Stimulated activated CD4-positive, alpha-beta T cell treated with anti-CD3 and anti-CD28 coated beads, Interleukin-4, amount 100 ng/mL, for 24 hours (primary cell): Measurements from ENCODE around the gene RAC2.
A peak's percentile ranks its signal among the peaks of the same experiment; 100 is the strongest.

Experiments
- DNase-seq: peaks from one replicate; pipeline ENCODE4 v3.0.0-alpha.2; 2020

Gene RAC2

DNA sequence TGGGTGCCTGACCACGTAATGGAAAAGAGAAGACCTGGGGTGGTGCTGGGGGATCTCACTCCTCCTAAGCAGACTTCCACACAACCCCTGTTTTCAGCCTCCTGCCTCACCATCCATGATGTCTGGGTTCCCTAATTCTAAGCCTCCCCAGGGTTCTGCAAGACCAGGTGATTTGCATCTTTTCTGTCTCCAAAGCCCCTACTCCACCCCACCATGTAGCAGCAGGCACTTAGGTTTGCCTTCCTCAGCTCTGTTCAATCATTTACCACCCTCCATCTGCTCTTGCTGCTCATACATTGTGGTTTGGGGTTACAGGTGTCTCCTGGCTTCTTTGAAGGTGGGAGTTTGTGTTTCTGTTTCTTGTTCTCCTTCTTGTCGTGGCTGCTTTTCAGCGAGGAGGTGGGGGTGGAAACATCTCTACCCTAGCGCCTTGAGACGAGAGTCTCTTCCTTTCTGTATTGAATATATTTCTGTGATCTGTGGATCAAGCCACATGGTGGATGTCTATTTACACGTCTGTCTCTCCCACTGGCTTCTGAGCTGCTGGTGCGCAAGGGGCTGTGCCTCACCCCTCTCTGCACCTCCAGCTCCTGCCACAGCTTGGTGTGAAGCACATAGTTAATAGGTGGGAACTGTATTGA lies 25.2 kb downstream of the RAC2 start:
- peak; percentile 76 for DNase-seq

GRCh38 chr22:37218399-37218770 lies 25.7 kb downstream of the RAC2 start:
- DNase-seq, result no peak

- DNase-seq, result no peak
Measured at GRCh38 chr22:37215890-37216289, 28.2 kb downstream of the RAC2 start.

DNA sequence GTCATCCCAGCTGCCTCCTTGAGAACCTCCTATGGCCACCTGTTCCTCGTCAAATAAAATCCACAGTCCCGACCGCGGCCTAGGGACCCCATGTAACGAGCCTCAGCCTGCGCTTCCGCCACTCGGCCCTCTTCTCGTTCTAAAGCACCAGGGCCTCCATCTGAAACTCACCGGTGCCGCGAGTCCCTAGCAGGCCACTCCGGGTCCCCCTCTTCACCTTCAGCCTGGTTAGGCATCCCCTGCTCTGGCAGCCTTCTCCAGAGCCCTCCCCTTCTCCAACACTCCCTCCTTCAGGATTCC lies 29.4 kb downstream of the RAC2 start:
- DNase-seq, result no peak

- no peak for DNase-seq
Measured at GRCh38 chr22:37213941-37214730, 29.9 kb downstream of the RAC2 start.

DNA sequence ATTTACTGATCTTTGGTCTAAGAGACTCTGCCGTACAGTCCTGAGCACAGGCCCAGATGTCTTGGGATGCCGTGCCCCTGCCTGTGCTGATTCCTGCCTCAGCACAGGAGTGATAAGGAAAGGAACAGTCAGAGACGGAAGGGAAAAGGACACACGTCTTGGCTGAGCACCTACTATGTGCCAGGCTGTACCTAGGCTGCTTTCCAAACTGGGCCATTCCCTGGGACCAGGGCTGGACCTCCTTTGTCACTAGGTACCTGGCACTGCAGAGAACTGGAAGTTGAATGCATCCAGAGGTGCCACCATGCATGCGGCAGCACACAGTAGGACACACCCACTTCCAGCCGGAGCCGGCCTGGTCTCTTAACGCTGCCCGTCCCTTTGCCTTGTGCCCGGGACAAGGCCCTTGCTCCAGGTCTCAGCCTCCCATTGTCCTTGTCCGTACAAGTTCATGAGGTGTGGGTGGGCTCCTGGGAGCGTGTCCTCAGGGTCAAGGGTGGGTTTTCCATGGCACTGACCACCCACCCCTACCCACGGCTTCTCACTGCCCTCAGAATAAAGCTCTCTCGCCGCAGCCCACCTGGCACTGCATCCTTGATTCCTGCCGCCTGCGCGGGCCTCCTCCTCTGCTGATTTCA lies 30.7 kb downstream of the RAC2 start:
- no peak for DNase-seq

- DNase-seq, result no peak
Measured at GRCh38 chr22:37212174-37212906, 31.7 kb downstream of the RAC2 start, which contains the start of gene SSTR3. Gene SSTR3 (minus strand): TSS chr22:37212477. CDS start chr22:37207803, 4,674 bp downstream.

- no peak for DNase-seq
Measured at GRCh38 chr22:37211866-37212173, 32.2 kb downstream of the RAC2 start.

- no peak for DNase-seq
Measured at GRCh38 chr22:37211075-37211865, 32.8 kb downstream of the RAC2 start.

- no peak for DNase-seq
Measured at GRCh38 chr22:37210041-37210803, 33.8 kb downstream of the RAC2 start.

DNA sequence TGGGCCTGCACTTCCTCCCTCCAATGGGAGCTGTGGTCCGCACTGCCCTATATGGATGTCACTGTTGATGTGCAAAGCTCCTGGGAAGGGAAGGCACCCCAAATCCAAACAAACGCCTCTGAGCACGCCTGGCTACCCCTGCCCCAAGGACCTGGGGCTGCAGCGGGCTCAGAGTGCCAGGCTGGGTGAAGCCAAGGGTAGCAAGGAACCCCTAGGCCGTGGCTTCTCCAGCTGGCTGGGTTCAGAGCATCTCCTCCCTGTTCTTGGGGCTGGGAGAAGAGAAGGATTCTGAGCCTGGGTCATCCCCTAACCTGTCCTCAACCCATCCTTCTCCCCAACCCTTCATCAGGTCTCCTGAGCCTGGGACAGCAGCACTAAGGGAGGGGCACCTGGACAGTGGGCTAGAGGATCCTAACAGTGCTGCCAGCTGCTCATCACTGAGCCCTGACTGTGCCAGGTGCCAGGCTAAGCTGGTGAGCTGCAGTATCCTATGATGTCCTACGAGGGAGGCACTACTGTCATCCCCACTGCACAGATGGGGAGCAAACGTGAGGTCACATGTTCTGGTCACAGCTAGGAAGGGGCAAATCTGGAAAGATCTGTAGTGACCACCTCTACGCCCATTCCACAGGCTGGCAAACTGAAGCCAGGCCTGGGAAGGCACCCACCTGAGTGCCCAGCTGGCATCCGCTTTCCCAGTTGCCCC lies 34.8 kb downstream of the RAC2 start:
- no peak for DNase-seq

DNA sequence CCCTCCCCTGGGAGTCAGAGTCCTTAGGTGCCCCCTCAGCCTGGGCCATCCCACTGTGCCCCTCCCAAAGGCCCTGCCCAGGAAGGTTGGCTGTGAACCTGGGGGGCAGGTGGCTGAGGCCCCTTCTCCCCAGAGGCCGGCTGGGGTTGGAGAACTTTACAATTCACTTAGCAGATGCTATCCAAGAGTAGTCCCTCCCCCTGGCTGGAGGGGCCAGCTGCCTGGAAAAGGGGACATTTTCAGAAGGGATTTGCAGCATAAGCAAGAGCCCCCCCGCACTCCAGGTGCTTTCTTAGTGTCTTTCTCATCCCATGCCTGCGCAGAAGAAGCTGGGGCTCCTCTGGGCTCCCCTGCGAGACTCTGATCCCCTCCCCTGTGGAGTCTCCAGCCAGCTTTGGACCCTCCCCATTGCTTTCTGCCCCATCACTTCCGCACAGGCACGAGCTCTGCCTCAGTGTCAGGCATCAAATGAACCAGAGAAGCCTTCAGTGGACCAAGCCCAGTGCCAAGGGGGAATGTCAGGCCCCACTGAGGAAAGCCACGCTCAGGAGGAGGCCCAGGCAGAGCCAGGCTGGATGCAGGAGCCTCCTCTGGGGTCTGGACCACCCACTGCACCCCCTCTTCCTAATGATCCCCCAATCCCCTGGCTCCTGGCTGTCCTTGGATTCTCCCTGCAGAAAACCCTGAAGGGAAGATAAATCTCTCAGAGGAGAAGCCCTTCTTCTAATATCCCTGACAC lies 35.5 kb downstream of the RAC2 start:
- DNase-seq, result no peak

- no peak for DNase-seq
Measured at GRCh38 chr22:37207981-37208380, 36.1 kb downstream of the RAC2 start.

- no peak for DNase-seq
Measured at GRCh38 chr22:37206841-37207821, 36.9 kb downstream of the RAC2 start.

DNA sequence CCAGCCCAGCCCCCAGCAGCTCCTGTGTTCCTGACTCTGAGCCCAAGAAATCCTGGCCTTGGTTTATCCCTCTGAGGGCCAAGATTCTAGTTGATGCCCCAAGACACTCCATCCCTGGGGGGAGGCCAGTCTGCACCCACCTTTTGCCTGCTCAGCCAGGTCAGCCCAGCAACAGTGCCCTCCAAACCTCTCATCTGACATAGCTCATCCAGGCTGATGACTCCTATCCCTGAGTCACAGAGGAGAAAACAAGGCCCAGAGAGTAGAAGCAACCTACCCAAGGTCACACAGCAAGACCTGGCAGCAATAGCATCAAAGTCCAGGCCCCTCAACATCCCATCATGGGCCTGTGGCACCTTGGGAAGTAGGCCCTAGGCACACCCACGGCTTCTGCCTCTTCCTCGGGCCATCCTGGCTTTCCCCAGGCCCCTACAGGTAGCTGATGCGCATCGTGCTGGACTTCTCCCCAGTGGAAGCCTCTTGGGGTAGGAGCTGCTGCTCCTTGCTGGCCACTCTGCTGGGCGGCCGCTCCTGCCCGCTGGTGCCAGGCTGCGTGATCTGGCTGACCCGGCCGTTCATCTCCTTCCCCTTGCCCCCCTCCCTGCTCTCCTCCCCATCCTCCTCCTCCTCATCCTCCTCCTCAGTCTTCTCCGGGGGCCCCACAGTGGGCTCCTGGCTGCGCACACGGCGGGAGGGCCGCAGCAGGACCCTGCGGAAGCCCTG lies 37.8 kb downstream of the RAC2 start:
- no peak for DNase-seq

GRCh38 chr22:37205046-37205445 lies 39.0 kb downstream of the RAC2 start:
- no peak for DNase-seq

DNA sequence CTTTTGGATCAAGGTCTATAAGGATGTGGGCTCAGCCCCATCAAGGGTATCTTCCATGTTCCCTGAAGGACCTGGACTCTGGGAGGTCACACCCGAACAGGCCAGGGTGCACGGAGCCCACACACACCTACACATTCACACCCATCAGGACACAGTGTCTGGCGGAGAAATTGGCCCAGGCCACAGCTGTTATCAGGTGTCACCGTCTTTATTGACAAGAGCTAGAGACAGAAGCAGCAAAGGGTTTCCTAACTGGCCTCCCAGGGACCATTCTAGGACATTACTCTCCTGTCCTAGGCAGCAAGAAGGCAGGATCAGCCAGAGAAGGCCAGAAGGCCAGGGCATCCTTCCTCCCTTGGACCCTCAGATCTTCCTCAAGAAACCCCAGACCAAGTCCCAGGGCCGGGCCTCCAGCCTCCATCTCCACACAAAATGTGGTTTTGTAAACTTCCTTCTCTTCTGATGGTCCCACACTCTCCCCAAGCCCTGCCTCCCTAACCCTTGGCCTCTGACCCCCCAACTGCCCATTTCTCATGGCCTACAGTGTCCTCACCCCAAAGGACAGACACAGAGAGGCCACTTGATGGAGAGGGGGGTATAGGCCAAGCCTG lies 39.9 kb downstream of the RAC2 start:
- DNase-seq, result no peak

DNA sequence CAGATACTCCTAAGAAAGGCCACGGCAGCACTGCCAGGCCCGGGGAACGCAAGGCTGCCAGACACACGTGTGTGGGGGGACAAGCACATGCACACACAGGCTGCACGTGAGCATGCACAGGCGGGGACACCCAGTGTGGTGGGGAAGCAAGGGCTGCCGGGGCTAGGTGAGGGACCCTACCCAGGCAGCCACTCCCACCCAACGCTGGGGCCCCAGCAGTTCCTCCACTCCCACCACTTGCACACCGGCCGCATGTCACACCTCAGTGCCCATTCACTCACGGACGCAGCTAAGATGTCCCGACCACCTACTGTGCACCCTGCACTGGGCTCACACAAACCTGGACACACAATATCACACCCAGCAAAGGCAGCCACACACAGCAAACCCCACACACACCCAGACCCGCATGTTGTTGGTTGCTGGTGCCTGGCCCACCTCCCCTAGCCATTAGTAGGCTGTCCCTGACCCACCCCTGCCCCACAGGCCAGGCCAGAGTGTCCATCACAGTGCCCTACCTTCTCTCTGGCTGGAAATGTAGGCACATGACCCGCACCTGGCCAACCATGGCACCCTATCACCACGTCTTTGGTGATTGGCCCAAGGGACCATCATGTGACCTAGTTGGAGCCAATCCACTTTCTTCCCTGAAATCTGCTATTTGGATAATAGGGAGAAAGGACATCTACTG lies 40.6 kb downstream of the RAC2 start:
- no peak for DNase-seq
